Neuron (in vitro differentiated cells): ENCODE data around the gene NBEAL2.

Source experiments
- H2AFZ ChIP-seq: one replicate; pipeline ENCODE4 v1.6.1; 2013; ENCODE audit warnings: low read depth, mild to moderate bottlenecking, inconsistent platforms, low read length, moderate library complexity
- H3K27me3 ChIP-seq: one replicate; pipeline ENCODE4 v1.6.1; 2013; ENCODE audit warnings: low read length; ENCODE audit not compliant: insufficient read depth
- H3K36me3 ChIP-seq: one replicate; pipeline ENCODE4 v1.6.1; 2013; ENCODE audit warnings: low read length; ENCODE audit not compliant: insufficient read depth
- H3K4me1 ChIP-seq: one replicate; pipeline ENCODE4 v1.6.1; 2013; ENCODE audit warnings: low read length; ENCODE audit not compliant: insufficient read depth
- H3K4me3 ChIP-seq: 2 replicates; pipeline ENCODE4 v1.5.1; 2013; ENCODE audit warnings: mild to moderate bottlenecking, low read length, moderate library complexity
- H3K9me3 ChIP-seq: one replicate; pipeline ENCODE4 v1.6.1; 2013; ENCODE audit warnings: low read length

The NBEAL2 gene

GRCh38 chr3:47006145-47006651 is 26.7 kb downstream of the NBEAL2 start:
- no peaks in the 10 kb centered on the region for H3K27me3 ChIP-seq
- H3K4me1 ChIP-seq: no peaks in the 10 kb centered on the region
- no peak overlapping the region for H3K4me3 ChIP-seq
- peaks cover 1% of the 10 kb centered on the region for H3K9me3 ChIP-seq
- no peak overlapping the region for H2AFZ ChIP-seq
- no peaks in the 10 kb centered on the region for H3K36me3 ChIP-seq

DNA sequence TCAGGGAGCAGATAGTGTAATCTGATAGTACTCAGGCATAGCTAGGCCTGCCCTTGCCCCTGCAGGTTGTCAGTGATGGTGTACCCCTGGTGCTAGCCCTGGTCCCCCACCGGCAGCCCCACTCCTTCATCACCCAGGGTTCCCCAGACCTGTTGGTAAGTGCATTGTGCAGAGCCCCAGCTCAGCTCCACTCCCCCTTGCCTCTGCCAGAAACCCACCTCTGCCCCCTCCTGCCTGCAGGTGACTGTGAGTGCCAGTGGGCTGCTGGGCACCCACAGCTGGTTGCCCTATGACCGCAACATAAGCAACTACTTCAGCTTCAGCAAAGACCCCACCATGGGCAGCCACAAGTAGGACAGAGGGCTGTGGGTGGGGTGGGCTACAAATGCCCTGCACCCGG is 27.5 kb downstream of the NBEAL2 start:
- Histone ChIP-seq H3K9me3 (peaks cover 1% of the 10 kb centered on the region), H3K36me3 (no peaks in the 10 kb centered on the region), H2AFZ (no peak overlapping the region), H3K4me3 (no peak overlapping the region), H3K4me1 (no peaks in the 10 kb centered on the region), H3K27me3 (no peaks in the 10 kb centered on the region)

DNA sequence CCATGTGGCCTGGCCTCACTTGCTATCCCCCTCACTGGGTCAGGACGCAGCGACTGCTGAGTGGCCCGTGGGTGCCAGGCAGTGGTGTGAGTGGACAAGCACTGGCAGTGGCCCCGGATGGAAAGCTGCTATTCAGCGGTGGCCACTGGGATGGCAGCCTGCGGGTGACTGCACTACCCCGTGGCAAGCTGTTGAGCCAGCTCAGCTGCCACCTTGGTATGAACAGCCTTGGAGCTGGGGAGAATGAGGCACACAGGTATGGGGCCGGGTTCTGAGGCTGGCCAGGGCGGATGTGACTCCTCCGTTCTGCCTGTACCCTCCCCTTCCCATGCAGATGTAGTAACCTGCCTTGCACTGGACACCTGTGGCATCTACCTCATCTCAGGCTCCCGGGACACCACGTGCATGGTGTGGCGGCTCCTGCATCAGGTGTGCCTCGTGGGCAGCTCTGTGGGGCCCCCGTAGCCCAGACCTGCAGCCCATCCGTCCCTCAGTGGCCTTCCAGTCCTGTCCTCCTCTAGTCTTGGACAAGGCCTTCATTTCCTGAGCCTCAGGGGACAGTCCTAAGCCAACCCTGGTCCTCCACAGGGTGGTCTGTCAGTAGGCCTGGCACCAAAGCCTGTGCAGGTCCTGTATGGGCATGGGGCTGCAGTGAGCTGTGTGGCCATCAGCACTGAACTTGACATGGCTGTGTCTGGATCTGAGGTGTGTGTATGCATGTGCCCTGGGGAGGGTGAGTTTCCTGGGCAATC is 28.2 kb downstream of the NBEAL2 start:
- Histone ChIP-seq H3K27me3 (no peaks in the 10 kb centered on the region), H3K36me3 (peaks cover 4% of the 10 kb centered on the region), H3K9me3 (peaks cover 1% of the 10 kb centered on the region), H3K4me1 (no peaks in the 10 kb centered on the region), H2AFZ (no peak overlapping the region), H3K4me3 (no peak overlapping the region)

DNA sequence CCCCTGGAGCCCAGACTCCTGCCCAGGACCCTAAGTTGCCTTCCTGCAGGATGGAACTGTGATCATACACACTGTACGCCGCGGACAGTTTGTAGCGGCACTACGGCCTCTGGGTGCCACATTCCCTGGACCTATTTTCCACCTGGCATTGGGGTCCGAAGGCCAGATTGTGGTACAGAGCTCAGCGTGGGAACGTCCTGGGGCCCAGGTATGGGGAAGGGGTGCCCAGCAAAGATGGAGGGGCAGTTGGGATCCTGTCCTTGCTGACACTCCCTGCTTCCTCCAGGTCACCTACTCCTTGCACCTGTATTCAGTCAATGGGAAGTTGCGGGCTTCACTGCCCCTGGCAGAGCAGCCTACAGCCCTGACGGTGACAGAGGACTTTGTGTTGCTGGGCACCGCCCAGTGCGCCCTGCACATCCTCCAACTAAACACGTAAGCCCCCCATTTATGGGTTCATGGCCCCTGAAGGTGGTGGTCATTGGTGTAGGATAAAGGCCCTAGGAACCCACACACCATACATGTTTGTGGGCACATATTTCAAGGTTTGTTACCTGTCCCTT is 28.8 kb downstream of the NBEAL2 start:
- peaks cover 5% of the 10 kb centered on the region for H3K36me3 ChIP-seq
- H3K27me3 ChIP-seq: no peaks in the 10 kb centered on the region
- peaks cover 1% of the 10 kb centered on the region for H3K9me3 ChIP-seq
- H3K4me1 ChIP-seq: no peaks in the 10 kb centered on the region
- H2AFZ ChIP-seq: no peak overlapping the region
- no peak overlapping the region for H3K4me3 ChIP-seq

GRCh38 chr3:47008851-47009224 is 29.4 kb downstream of the NBEAL2 start:
- Histone ChIP-seq H3K9me3 (peaks cover 1% of the 10 kb centered on the region), H3K36me3 (peaks cover 5% of the 10 kb centered on the region), H3K27me3 (no peaks in the 10 kb centered on the region), H2AFZ (no peak overlapping the region), H3K4me1 (no peaks in the 10 kb centered on the region), H3K4me3 (no peak overlapping the region)

- H2AFZ ChIP-seq: no peak overlapping the region
- no peak overlapping the region for H3K4me3 ChIP-seq
- no peaks in the 10 kb centered on the region for H3K4me1 ChIP-seq
- peaks cover 8% of the 10 kb centered on the region for H3K36me3 ChIP-seq
- no peaks in the 10 kb centered on the region for H3K27me3 ChIP-seq
- peaks cover 1% of the 10 kb centered on the region for H3K9me3 ChIP-seq
Measured at GRCh38 chr3:47009225-47010110, 30.0 kb downstream of the NBEAL2 start.

- Histone ChIP-seq H3K4me3 (no peak overlapping the region), H2AFZ (no peak overlapping the region), H3K4me1 (no peaks in the 10 kb centered on the region), H3K27me3 (no peaks in the 10 kb centered on the region), H3K36me3 (peaks cover 11% of the 10 kb centered on the region), H3K9me3 (peaks cover 1% of the 10 kb centered on the region)
Measured at GRCh38 chr3:47010111-47010712, 30.7 kb downstream of the NBEAL2 start.

- H3K9me3 ChIP-seq: peaks cover 1% of the 10 kb centered on the region
- H3K36me3 ChIP-seq: peaks cover 16% of the 10 kb centered on the region
- H2AFZ ChIP-seq: no peak overlapping the region
- no peaks in the 10 kb centered on the region for H3K4me1 ChIP-seq
- H3K27me3 ChIP-seq: no peaks in the 10 kb centered on the region
- H3K4me3 ChIP-seq: no peak overlapping the region
Measured at GRCh38 chr3:47010910-47011309, 31.4 kb downstream of the NBEAL2 start.

GRCh38 chr3:47011371-47011770 is 31.9 kb downstream of the NBEAL2 start:
- Histone ChIP-seq H3K27me3 (no peaks in the 10 kb centered on the region), H3K36me3 (peaks cover 18% of the 10 kb centered on the region), H3K9me3 (peaks cover 1% of the 10 kb centered on the region), H2AFZ (no peak overlapping the region), H3K4me3 (no peak overlapping the region), H3K4me1 (no peaks in the 10 kb centered on the region)

- no peak overlapping the region for H2AFZ ChIP-seq
- no peaks in the 10 kb centered on the region for H3K4me1 ChIP-seq
- H3K4me3 ChIP-seq: no peak overlapping the region
- H3K9me3 ChIP-seq: peaks cover 1% of the 10 kb centered on the region
- H3K36me3 ChIP-seq: peaks cover 30% of the 10 kb centered on the region
- no peaks in the 10 kb centered on the region for H3K27me3 ChIP-seq
Measured at GRCh38 chr3:47012342-47013230, 33.1 kb downstream of the NBEAL2 start.

DNA sequence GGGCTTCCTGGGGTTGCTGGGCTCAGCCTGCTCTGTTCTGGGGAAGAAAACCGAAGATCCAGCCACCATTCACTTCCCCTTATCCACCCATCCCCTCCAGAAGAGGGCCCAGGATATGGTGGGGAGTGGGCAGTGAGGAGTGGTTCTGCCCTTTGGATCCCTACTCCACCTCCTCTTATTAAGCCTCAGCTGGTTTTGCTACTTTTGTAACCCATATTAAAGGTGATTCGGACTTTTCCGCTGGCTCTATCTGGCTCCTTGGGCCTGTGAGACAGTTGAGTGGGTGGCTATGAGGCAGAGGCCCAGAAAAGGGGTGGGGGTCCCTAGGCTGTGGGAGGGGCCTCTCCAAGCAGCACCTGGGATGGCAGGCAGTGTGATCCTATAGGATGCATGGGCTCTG is 33.8 kb downstream of the NBEAL2 start:
- Histone ChIP-seq H3K27me3 (no peaks in the 10 kb centered on the region), H3K36me3 (peaks cover 37% of the 10 kb centered on the region), H2AFZ (no peak overlapping the region), H3K4me3 (no peak overlapping the region), H3K9me3 (peaks cover 1% of the 10 kb centered on the region), H3K4me1 (no peaks in the 10 kb centered on the region)

GRCh38 chr3:47014036-47014435 is 34.6 kb downstream of the NBEAL2 start:
- peaks cover 45% of the 10 kb centered on the region for H3K36me3 ChIP-seq

More at GRCh38 chr3:47014036-47014435, 34.6 kb downstream of the NBEAL2 start:
- Histone ChIP-seq H3K4me1 (no peaks in the 10 kb centered on the region), H2AFZ (no peak overlapping the region), H3K4me3 (no peak overlapping the region), H3K27me3 (no peaks in the 10 kb centered on the region), H3K9me3 (peaks cover 1% of the 10 kb centered on the region)
